ENCODE measurements around the gene LDHD.
"Not testable (repeated sequence)": the region's sequence is repeated elsewhere in the genome, so short reads cannot be mapped to it uniquely, and the experiment has no call there.

LDHD gene

DNA sequence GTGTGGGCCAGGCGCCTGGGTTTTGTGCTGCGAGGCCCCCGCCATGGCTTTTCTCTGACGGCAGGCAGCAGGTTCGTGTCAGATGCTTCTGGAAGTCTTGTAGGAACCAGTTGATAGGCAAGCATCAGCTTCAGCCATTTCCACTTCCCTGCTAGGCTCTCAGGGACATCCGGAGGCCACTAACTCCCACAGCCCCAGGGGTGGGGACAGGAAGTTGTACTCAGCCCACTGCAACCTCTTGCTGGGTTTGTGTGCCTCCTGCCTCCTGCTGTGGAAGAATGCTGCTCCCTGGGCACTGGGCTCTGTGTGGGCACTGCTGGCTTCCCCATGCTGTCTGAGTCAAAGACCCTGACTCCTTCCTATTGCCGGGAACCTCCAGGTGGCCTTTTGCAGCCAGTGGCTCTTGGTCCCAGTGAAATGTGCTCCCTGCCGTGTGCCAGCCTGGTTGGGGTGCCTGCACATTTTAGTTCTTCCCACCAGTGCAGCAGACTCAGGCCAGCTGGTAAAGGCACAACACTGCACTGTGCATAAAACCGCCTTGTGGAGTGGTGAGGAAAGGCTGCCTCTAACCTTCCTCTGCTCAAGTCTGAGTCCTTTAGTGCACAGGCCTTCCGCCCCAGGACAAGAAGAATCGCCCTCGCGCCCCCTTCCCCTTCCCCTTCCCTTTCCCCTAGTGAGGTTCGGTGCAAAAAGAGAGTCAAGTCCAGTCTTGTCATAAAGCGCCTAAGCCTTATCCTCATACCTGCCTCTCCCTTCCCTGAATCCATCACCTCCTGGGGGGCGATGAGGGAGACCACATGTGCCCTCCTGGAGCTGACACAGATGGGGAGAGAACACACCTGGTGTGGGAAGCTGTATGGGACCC is 16.6 kb downstream of the LDHD start:
- DNase-seq (ENCODE audit: low spot score) = no peak

DNA sequence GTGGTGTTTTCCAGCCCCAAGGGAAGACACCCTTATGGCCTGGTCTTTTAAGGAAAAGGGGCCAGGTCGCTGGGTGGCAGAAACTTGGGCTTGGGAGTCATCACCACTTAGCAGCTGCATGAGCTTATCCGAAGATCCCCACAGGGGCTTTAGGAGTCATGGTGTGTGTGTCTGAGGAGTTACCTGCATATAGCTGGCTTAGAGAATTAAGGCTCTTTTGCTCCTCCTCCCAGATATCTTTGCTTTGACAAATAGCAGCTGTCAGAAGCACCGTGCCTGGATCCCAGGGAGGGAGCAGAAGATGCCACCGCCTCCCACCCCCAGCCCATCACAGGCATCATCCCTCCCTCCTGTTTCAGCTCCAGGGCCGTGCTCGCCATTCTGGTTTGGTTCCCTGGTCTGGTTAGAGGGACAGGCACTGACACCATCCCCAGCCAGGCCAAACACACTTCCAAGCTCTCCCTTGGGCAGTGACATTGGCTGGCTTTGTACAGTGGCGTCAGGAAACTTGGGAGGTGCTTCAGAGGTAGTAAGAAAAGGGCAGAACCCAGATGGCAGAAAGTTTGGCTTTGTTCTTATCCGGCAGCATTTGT is 17.4 kb downstream of the LDHD start:
- no peak for DNase-seq (ENCODE audit: low spot score)

DNA sequence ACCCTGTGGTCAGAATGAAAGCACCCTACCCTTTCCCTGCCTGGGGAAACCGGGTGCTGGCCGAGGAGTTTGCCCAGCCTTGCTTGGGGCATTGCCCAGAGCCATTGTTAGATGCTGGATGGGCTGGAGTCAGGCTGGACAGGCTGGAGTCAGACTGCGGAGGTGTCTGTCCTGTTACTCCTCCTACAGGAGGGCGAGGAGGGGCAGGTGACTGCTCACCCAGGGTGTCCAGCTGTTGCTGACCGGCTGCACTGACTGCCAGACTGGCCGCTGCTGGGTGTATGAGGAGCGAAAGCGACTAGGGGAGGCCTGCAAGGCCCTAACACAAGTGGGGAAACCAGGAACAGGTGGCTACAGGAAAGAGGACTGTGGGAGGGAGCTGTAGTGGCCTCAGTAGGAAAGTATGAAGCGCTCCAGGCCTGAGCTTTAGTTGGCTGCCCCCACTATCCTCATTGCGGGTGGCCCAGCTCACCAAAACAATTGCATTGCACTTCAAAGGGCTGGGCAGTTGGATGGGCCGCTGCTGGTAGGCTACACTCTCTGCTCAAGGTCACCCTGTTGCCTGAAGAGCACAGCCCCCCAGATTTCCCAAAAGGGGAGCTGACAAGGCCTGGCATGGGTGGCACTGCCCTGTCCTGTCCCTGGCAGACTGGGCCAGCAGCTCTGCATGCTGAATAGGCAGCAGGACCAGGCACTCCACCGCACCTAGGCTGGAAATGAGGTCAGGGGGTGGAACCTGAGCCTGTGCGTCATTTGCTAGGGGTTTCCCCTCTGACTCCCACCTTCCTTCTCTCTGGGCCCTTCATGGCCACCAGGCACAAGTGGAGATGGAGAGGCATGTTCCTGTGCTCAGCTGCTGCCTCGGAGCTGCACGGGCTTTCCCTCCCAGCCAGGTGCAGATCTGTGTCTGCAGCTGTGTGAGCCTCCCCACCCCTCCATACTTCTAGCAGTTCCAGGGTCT is 18.4 kb downstream of the LDHD start:
- no peak for DNase-seq (ENCODE audit: low spot score)

DNA sequence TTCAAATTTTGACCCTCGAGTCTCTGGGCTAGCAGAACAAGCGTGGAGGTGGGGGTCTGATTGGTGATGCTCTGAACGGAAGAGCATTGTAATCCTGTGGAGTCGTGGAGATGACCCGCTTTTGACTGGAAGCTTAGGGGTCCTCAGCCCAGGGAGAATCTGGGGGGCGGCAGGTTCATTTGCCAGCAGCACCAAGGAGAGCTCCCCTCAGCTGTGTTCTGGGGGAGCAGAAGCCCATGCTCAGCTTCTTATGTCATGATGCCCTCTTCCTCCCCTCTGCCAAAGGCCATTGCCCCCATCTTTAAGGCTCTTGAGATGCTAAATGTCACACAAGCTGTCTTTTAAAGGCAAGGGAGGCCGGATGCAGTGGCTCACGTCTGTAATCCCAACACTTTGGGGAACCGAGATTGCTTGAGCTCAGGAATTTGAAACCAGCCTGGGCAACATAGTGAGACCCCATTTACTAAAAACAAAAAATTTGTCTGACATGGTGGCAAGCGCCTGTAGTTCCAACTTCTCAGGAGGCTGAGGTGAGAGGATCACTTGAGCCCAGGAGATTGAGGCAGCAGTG is 19.3 kb downstream of the LDHD start:
- DNase-seq (ENCODE audit: low spot score) = no peak

DNA sequence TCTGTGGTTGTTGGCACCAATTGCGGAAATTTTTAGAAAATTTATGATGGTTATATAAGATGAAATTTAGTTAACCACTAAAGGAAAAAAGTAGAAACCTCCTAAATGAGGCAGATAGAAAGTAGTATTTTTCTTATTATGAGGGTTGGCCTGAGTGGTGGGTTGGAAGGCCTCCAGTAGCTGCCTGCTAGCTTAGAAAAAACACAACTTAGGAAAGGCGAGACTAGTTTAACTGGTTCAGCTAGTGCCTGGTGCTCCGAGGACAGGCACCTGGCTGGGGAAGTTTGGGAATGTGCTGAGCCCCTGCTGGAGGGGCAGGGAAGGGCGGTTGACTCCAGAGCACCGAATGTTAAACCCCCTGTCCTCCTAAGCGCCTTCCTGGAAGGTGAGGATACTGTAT is 19.9 kb downstream of the LDHD start:
- DNase-seq (ENCODE audit: low spot score) = no peak

DNA sequence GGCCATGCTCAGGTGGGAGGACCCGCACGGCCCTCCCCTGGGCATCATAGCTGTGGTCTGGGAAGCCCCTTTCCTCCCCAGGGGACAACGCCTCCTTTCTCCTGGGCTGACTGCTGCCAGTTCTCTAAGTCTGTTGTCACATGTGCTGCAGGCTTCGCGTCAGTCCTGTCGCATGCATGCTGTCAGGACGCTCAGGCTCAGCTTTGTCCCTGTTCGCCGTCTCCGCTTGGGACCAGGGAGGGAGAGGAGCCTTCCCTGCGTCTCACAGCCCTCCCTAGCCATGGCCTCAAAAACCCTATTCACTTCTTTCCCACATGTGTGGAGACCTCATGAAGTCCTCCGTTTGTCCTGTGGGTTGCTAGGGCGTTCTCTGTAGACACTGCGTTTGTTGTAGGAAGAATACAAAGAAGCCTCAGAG is 21.4 kb downstream of the LDHD start:
- DNase-seq (ENCODE audit: low spot score) = no peak

DNA sequence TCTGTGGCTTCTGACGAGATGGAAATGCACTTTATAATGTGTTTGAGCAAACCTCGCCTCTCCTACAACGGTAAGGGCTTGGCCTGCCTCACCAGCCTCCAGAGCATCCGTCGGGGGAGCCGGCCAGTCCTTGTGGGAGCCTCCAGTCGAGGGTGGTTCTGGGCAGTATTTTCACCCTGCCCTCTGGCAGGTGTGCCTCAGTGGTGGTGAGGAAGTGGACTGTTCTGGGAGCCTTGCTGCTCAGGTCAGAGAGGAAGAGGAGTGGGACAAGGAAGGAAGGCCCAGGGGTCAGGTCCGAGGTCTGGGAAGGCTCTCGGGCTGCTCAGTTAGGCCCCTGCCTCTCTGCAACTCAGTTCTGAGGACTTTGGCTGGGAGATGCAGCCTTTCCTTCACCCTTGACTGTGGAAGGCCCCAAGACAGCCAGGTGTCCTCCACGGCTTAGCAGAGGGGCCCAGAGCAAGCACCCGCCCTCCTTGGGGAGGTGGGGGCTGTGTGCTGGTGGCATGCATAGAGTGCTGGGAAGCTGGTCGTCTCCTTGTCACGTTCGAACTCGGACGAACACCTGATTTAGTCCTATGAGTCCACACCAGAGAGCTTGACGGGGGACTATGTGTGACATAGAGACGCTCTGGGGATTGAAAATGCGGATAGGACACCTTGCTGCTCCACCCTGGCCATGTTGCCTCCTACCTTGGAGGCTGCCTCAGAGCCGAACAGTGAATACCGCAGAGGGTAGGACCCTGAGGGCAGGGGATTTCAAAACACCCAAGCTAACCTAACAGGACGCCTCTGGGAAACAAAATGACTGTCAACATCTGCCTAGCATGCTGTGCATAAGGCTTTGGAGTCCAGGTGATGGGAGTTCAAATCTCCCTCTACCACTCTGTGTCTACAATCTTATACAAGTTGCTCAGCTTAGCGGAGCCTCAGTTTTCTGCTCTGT is 22.7 kb downstream of the LDHD start:
- DNase-seq (ENCODE audit: low spot score) = no peak

DNA sequence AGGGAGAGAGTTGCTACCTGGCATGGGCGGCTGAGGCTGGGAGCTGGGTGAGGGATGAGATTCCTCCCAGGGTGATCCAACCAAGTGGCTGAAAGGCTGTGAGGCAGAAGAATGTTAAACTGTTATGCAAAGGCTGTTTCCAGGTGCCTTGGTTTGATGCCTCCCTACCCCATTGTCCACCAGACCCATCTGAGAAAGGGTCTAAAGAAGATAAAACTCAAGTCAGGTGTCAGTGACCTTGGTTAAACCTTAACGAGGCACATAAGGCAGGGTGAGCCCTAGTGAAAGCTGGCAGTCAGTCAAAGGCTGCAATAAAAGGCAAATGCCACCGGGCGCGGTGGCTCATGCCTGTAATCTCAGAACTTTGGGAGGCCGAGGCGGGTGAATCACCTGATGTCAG is 23.8 kb downstream of the LDHD start:
- DNase-seq (ENCODE audit: low spot score) = no peak

DNA sequence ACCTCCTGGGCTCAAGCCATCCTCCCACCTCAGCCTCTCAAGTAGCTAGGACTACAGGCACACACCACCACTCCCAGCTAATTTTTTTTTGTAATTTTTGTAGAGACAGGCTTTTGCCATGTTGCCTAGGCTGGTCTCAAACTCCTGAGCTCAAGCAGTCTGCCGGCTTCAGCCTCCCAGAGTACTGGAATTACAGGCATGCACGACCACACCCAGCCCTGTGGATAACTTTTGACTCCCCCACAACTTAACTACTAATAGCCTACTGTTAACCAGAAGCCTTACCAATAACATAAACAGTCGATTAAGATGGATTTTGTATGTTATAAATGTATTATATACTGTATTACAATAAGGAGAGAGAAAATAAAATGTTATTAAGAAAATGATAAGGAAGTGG is 25.0 kb downstream of the LDHD start:
- not testable (repeated sequence) for DNase-seq (ENCODE audit: low spot score)

DNA sequence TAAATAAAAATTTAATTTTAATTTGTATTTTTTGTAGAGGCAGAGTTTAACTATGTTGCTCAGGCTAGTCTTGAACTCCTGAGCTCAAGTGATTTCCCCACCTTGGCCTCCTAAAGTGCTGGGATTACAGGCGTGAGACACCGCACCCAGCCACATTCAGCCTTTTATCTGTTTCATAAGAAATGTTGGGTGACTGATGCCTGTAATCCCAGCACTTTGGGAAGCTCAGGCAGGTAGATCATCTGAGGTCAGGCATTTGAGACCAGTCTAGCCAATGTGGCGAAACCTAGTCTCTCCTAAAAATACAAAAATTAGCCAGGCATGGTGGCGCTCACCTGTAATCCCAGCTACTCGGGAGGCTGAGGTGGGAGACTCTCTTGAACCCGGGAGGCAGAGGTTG is 25.7 kb downstream of the LDHD start:
- not testable (repeated sequence) for DNase-seq (ENCODE audit: low spot score)

DNA sequence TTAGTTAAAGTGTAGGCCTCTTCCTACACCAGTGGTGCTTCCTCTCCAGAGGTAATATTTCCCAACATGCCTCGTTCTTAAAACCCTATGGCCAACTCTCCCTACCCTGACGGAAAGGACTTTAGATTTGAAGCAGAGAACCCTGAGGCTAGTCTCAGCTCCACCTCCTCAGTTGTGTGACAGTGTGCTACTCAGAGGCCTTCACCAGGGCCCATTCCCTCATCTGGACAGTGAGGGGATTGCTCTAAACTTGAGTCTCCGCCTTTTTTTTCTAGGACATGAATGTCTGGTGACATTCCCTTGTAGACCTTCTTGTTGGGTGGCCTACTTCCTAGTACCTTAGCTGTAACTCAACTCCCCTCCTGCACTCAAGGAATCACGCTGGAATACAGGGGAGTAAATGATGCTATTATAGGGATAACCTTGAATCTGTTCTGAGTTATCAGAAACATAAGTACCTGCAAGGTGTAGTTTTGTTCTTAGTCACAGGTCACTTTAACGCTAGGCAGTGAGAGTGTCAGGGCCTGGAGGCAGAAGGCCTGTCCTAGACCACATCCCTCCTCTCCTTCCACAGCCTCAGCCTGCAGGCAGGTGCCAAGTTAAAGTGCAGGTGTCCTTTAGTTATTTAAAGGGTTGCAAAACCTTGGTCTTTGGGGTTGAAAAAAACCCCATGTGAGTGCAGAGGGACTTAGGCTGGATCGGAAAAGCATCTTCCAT is 26.9 kb downstream of the LDHD start:
- no peak for DNase-seq (ENCODE audit: low spot score)

DNA sequence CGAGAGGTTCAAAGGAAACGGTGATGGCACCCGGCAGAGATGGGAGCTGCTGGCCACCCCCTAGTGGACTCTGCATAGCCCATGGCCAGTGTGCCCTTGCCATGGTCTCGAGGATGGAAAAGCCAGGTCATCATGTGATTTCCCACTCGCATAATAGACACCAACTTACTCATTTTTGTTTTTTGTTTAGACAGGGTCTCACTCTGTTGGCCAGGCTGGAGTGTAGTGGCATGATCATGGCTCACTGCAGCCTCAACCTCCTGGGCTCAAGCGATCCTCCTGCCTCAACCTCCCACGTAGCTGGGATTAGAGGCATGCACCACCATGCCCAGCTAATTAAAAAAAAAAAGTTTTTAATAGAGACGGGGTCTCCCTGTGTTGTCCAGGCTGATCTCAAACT is 27.6 kb downstream of the LDHD start:
- no peak for DNase-seq (ENCODE audit: low spot score)

DNA sequence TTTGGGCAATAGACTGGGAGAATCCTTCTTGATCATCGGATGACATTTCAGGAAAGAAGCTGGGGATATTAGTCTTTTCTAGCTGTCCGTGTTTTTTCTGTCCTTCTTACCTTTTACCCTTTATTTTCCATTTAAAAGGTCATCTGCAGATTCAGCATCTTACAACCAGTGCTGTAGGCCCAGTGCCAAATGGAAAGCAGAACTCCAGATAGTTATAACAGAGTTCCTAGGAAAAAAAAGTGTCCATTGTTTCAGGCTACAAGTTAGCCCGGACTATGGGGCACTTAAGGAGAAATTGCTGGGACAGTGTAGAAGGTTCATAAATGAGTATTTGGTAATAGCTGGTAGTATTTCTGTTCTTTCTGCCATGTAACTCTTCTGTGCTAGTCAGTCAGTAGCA is 28.4 kb downstream of the LDHD start:
- DNase-seq (ENCODE audit: low spot score) = no peak

DNA sequence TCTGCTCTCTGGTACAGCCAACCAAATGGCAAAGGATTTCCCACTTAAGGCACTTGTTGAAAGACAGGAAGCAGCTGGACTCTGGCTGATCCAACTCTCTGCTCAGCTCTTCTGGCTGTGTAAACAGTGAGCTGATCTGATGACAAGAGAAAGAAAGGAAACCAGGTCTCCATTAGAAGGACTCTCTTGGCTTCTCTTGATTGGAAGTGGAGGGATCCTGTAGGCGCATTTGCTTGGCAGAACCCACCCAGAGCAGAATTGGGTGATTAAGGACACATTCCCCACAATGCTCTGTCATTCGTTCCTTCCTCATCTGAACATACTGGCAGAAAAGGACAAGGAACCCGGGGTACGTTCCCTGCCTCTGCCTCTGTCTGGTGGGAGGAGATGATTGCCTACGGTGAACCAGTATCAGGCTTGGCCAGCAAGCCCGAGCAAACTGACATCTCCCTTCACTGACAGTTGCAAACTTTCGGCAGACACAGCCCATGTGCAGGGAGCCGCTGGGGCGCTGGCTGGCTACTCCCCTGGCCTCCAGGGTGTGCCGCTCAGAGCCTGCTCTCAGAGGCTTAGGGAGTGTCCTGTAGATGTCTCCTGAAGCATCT is 29.1 kb downstream of the LDHD start:
- no peak for DNase-seq (ENCODE audit: low spot score)

DNA sequence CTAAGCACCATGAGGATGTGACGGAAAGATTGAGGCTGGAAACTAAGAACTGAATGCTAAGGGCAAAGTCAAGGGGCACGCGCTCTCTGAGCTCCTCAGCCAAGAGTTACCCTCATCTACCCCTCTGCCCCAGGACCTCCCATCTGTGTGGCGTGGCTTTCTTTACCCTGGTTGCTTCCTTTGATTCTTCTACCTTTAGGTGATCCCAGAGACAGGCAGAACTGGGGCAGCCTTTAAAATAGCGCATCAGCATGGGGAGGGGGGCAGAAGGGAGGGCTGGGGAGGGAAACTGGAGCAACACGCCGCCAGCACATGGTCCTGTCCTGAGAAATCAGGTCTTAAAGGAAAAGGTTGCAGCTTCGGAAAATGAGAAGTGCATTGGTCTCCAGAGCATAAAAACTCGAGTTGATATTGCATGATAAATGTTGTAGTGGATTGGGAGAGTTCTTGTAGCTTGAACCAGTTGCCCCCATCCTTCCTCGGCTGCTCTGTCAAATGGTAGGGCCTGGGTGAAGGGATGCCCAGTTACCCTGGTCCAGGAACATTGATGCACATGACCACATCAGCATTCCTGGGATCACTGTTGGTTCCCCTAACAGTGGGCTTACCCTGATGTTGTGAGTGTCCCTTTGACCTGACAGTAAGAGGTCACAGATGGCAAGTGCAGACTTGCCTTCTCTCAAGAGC is 29.7 kb downstream of the LDHD start:
- no peak for DNase-seq (ENCODE audit: low spot score)

DNA sequence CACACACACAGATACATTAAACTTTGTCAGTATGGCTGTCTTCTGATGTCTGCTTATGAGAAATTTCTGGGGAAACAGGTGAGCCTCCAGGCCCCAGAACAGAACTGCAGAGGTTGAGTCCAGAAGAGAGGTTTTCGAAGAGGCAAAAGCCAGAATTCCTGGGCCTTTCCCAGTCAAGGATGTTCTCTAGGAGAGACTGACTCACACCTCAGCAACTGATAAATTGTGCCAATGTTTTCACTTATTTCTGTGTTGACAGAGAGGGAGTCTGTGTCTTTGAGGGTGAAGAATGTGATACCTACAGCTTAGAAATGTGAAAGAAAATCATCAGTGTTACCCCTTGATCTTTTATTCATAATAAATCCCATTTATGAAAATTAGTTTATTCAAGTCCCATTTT is 30.3 kb downstream of the LDHD start:
- no peak for DNase-seq (ENCODE audit: low spot score)

DNA sequence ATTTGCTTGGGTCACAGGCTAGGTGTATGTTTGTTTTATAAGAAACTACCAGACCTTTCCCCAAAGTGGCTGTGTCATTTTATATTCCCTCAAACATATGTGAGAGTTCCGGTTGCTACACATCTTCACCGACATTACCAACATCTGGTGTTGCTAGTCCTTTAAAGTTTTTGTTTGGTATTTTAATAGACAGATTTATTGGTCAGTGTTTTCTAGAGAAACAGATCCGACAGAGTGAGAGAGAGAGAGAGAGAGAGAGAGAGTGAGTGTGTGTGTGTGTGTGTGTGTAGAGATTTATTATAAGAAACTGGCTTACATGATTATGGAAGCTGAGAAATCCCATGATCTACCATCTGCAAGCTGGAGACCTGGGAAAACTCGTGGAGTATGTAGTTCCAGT is 31.0 kb downstream of the LDHD start:
- no peak for DNase-seq (ENCODE audit: low spot score)

DNA sequence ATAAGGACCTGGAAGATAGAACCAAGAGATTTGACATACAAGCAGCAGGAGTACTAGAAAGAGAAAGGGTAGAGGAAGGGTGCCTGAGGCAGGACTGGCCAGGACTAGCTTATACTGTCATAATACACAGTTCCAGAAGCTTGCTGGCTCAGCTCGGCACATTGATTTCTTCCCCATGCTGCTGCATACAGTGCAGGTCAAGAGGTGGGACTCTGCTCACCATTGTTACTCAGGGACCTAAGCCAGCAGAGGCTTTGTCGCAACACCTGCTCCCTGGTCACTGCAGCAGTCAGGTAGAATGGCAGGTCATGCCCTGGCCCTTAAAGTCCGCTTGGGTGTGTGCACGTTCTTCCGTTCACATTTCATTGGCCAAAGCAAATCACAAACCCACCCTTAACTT is 32.8 kb downstream of the LDHD start:
- no peak for DNase-seq (ENCODE audit: low spot score)

DNA sequence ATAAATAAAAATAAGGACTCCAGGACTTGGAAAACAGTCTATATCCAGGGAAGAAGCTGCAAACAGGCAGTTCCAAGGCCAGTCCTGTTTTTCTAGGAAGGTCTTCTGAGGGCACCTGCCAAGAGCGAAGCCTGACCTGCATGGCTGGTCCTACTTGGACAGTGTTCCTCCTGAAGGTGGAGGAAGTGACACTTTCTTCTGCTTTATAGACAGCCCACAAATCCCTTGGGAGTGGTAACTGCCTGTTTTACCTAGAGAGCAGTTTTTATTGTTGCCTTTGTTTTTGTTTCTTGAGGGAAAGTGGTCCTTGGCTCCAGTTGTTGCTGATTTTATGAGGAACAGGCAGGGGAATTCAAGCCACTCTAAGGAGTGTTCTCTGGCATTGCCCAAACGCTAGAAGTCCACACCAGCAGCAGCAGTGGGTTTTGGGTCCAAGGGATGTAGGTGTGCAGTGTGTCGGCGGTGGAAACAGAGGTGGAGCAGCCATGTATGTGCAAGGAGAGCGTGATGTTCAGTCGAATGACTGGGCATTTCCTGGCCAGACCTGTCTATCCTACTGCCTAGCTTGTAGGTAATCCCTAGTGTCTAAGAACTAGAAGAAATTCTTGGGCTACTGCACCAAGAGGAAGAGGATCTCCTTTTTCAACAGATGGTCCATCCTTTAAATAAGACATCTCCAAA is 35.3 kb downstream of the LDHD start:
- DNase-seq (ENCODE audit: low spot score) = peak; percentile 70

All from germinal center (tissue), 1 donor.